Erythroblast (primary cell): ENCODE measurements around the gene CYP4A22.

ENCODE experiments used
- GATA1 ChIP-seq: IDR thresholded peaks from 2 replicates; pipeline ENCODE4 v1.6.1; 2011; ENCODE audit warnings: low read depth, mild to moderate bottlenecking, control low read depth, low read length, moderate library complexity
- POLR2A ChIP-seq: IDR thresholded peaks from 2 replicates; pipeline ENCODE4 v1.6.1; 2011; ENCODE audit warnings: mild to moderate bottlenecking, low read length

DNA sequence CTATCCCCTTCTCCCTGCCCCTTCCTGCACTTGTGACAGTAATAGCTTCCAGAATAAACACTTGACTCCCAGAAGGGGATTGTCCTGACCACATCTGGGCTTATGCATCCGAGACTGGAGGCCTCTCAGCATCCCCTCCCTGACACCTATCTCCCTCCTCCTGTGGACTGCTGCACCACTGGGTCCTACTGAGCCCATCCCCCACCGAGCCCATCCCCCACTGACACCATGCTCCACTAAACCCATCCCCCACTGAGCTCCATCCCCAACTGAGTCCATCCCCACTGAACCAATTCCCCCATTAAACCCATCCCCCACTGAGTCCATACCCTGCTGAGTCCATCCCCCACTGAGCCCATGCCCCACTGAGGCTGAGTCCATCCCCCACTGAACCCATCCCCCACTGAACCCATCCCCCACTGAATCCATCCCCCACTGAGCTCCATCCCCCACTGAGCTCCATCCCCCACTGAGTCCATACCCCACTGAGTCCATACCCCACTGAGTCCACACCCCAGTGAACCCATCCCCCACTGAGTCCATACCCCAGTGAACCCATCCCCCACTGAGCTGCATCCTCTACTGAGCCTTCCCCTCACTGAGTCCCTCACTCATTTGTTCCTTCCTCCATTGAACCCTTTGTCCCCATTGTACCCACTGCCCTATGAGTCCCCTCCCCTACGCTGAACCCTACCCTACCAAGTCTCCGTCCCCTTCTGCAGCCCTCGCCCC, 47.0 kb downstream of the CYP4A22 start:
- TF ChIP-seq POLR2A, result no peak
- no peak for TF ChIP-seq GATA1
